Left colon (tissue), 2 donors: Measurements from ENCODE around the gene DCUN1D2. TPM values are rescaled to one million over a fixed set of nuclear protein-coding genes. Genes with fewer than 3 reads are reported as not detected.
"Not testable (repeated sequence)": the region's sequence is repeated elsewhere in the genome, so short reads cannot be mapped to it uniquely, and the experiment has no call there.

ENCODE experiments used
- ATAC-seq: fragments of 200-7000 bp; cut with Tn5 transposase; one replicate; pipeline ENCODE4 v1.9.1; 2020; ENCODE audit warnings: mild to moderate bottlenecking, moderate library complexity
- DNase-seq, 2 donors: peaks; one replicate each; pipeline ENCODE4 v3.0.0-alpha.2; 2020
- intact Hi-C, 2 donors: fragments of 100-400 bp; cut with DNase I in 1 of 2; cut with micrococcal nuclease in 1 of 2; formaldehyde crosslinking; loops; one replicate each; pipeline versions ENCODE4 v1.11.2 to v1.14.0; 2022; cut with DNase I, micrococcal nuclease
- total RNA-seq, 2 donors: library from RNA; stranded (reverse); fragmentation: NEBNext Ultra II Directional; extraction: Animal tissue kit (Norgen Biotek cat#: 25700); gene quantifications; one replicate each; pipeline ENCODE4 v1.2.1, GENCODE V29; 2021
- donor health status: DM: no; HTN: no; CAD: no.
- donor health status: DM: yes; HTN: yes; CAD: no.

DCUN1D2 gene
- total RNA-seq, 2 donors from 2014 or later, result 18.2 to 22.7 TPM

- intact Hi-C loops, result no loop called here
- ATAC-seq (no peak), DNase-seq (no peak)
Measured at GRCh38 chr13:113472355-113473025, 18.0 kb downstream of the DCUN1D2 start.

- no peak for DNase-seq
Measured at GRCh38 chr13:113471844-113472243, 18.7 kb downstream of the DCUN1D2 start.

GRCh38 chr13:113470635-113471163 is 19.8 kb downstream of the DCUN1D2 start:
- DNase-seq, ATAC-seq, intact Hi-C loops: not testable (repeated sequence)

More at GRCh38 chr13:113471844-113472243, 18.7 kb downstream of the DCUN1D2 start:
- intact Hi-C loops, result no loop called here
- no peak for ATAC-seq

GRCh38 chr13:113470073-113470472 is 20.4 kb downstream of the DCUN1D2 start:
- ATAC-seq (no peak), DNase-seq (no peak)
- intact Hi-C loops, result no loop called here

GRCh38 chr13:113469582-113469981 is 20.9 kb downstream of the DCUN1D2 start:
- intact Hi-C loops, result no loop called here
- DNase-seq, result no peak
- no peak for ATAC-seq

GRCh38 chr13:113468472-113469201 is 21.9 kb downstream of the DCUN1D2 start:
- intact Hi-C loops, result no loop called here
- DNase-seq (no peak), ATAC-seq (no peak)

- intact Hi-C loops, result no loop called here
- DNase-seq (no peak), ATAC-seq (no peak)
Measured at GRCh38 chr13:113468029-113468428, 22.5 kb downstream of the DCUN1D2 start.

GRCh38 chr13:113466383-113466782 is 24.1 kb downstream of the DCUN1D2 start:
- no peak for ATAC-seq
- no peak for DNase-seq
- intact Hi-C loops, result no loop called here

GRCh38 chr13:113465300-113465699 is 25.2 kb downstream of the DCUN1D2 start:
- no peak for DNase-seq
- intact Hi-C loops, result no loop called here
- no peak for ATAC-seq

GRCh38 chr13:113464476-113464875 is 26.0 kb downstream of the DCUN1D2 start:
- intact Hi-C loops, result no loop called here
- ATAC-seq (no peak), DNase-seq (no peak)

GRCh38 chr13:113461022-113461751 is 29.3 kb downstream of the DCUN1D2 start:
- intact Hi-C loops, result no loop called here
- DNase-seq (no peak), ATAC-seq (no peak)

GRCh38 chr13:113460599-113460998 is 29.9 kb downstream of the DCUN1D2 start:
- intact Hi-C loops, result no loop called here
- no peak for ATAC-seq
- no peak for DNase-seq

- ATAC-seq, result no peak
- intact Hi-C loops, result no loop called here
- no peak for DNase-seq
Measured at GRCh38 chr13:113460064-113460555, 30.4 kb downstream of the DCUN1D2 start.

- ATAC-seq, result peak; percentile 21
- no peak for DNase-seq
Measured at GRCh38 chr13:113458253-113459065, 32.1 kb downstream of the DCUN1D2 start.

GRCh38 chr13:113457510-113457909 is 33.0 kb downstream of the DCUN1D2 start:
- DNase-seq, result no peak
- no peak for ATAC-seq
- intact Hi-C loops, result no loop called here

More at GRCh38 chr13:113458253-113459065, 32.1 kb downstream of the DCUN1D2 start:
- intact Hi-C loops, result no loop called here

- intact Hi-C loops, result no loop called here
- DNase-seq (no peak), ATAC-seq (no peak)
Measured at GRCh38 chr13:113456116-113456702, 34.3 kb downstream of the DCUN1D2 start.

GRCh38 chr13:113455384-113455783 is 35.1 kb downstream of the DCUN1D2 start:
- DNase-seq, result no peak
- intact Hi-C loops, result no loop called here
- no peak for ATAC-seq

- ATAC-seq (no peak), DNase-seq (no peak)
- intact Hi-C loops, result no loop called here
Measured at GRCh38 chr13:113454936-113455335, 35.6 kb downstream of the DCUN1D2 start.
